K562 (cell line): Measurements from ENCODE around the gene DNAH8. TPM values are rescaled to one million over a fixed set of nuclear protein-coding genes. Genes with fewer than 3 reads are reported as not detected.

Experiments
- ATAC-seq: fragments of 200-7000 bp; cut with Tn5 transposase; 3 replicates; pipeline ENCODE4 v1.9.1; 2020; ENCODE audit warnings: moderate library complexity
- BruUV-seq: library from RNA; stranded (reverse); fragments of 400-500 nt; replicated peaks from 2 replicates; lab custom pipeline; 2021; lab: Mats Ljungman, UMichigan
- CTCF ChIA-PET: fragments of 300-600 bp; formaldehyde crosslinking; extraction: SDS; loops from one replicate; lab custom pipeline; 2021; ENCODE audit warnings: low intra/inter-chr PET ratio; lab: Yijun Ruan, JAX
- POLR2A ChIA-PET: fragments of 300-600, 350-650 bp; sonication (Branson Sonifier 250); formaldehyde crosslinking; extraction: SDS; loops from one replicate; lab custom pipeline; 2021; ENCODE audit warnings: antibody characterized with exemption, inconsistent platforms; lab: Yijun Ruan, JAX
- DNase-seq, 4 experiments: peaks; one replicate each; pipeline versions ENCODE4 v3.0.0 to v3.0.0-alpha.2; 2011 to 2018; ENCODE audit warnings: low spot score in 3 of 4, mixed read lengths in 3 of 4; ENCODE audit errors: extremely low read depth in 1 of 4
- FAIRE-seq: peaks from 2 replicates; lab custom pipeline; 2011; peaks lifted over from hg19 to GRCh38; lab: Jason Lieb, UNC
- H2AFZ ChIP-seq: 2 replicates; pipeline ENCODE4 v1.6.0; 2011; ENCODE audit warnings: low read depth, low read length, control low read depth, inconsistent platforms
- H3K27ac ChIP-seq: fragments of 200-600 bp; 3 replicates; pipeline ENCODE4 v1.8.0; 2011; ENCODE audit warnings: low read depth, mild to moderate bottlenecking, control low read depth, inconsistent platforms, low read length, moderate library complexity, mixed read lengths; ENCODE audit errors: extremely low read depth
- H3K27me3 ChIP-seq, 2 experiments: fragments of 300-600 bp in 1 of 2; 2 replicates in 1 of 2; 3 replicates in 1 of 2; pipeline versions ENCODE4 v1.6.0 to v1.8.0; 2011; ENCODE audit warnings: inconsistent platforms in 2 of 2, low read length in 2 of 2, mild to moderate bottlenecking in 1 of 2, mixed read lengths in 1 of 2, moderate library complexity in 1 of 2; ENCODE audit not compliant: control insufficient read depth in 2 of 2, insufficient read depth in 2 of 2
- H3K36me3 ChIP-seq: fragments of 300-600 bp; 3 replicates; pipeline ENCODE4 v1.8.0; 2011; ENCODE audit warnings: mild to moderate bottlenecking, low read length, inconsistent platforms; ENCODE audit not compliant: control insufficient read depth, insufficient read depth
- H3K4me1 ChIP-seq, 2 experiments: fragments of 200-600 bp in 1 of 2; replicated peaks in 1 of 2; 2 replicates in 1 of 2; 3 replicates in 1 of 2; pipeline versions ENCODE4 v1.5.1 to v1.8.0; 2011; ENCODE audit warnings: inconsistent platforms in 2 of 2, low read length in 2 of 2, mild to moderate bottlenecking in 1 of 2, mixed read lengths in 1 of 2, moderate library complexity in 1 of 2; ENCODE audit not compliant: control insufficient read depth in 2 of 2, insufficient read depth in 2 of 2
- H3K4me2 ChIP-seq: 2 replicates; pipeline ENCODE4 v1.6.1; 2011; ENCODE audit warnings: low read length, control low read depth, inconsistent platforms, mixed read lengths; ENCODE audit not compliant: insufficient read depth
- H3K4me3 ChIP-seq: fragments of 200-600 bp; sonication (generic), shearing (Covaris generic); 2 replicates; pipeline ENCODE4 v1.5.1; 2016; ENCODE audit warnings: control low read depth, inconsistent platforms
- H3K79me2 ChIP-seq: fragments of 200-600 bp; 3 replicates; pipeline ENCODE4 v1.8.0; 2011; ENCODE audit warnings: low read length, inconsistent platforms; ENCODE audit not compliant: control insufficient read depth, insufficient read depth
- H3K9ac ChIP-seq, 2 experiments: 2 replicates each; pipeline versions ENCODE4 v1.6.0 to v1.6.1; 2011; ENCODE audit warnings: low read depth in 2 of 2, low read length in 2 of 2, control low read depth in 1 of 2, inconsistent platforms in 1 of 2, mild to moderate bottlenecking in 1 of 2, mixed read lengths in 1 of 2; ENCODE audit not compliant: insufficient read depth in 1 of 2
- H3K9me1 ChIP-seq: one replicate; pipeline ENCODE4 v1.6.0; 2011; ENCODE audit warnings: inconsistent platforms, mild to moderate bottlenecking, low read length, moderate library complexity; ENCODE audit not compliant: control insufficient read depth, insufficient read depth
- H3K9me3 ChIP-seq: replicated peaks from 2 replicates; pipeline ENCODE4 v1.5.1; 2011; ENCODE audit warnings: low read depth, low read length, inconsistent platforms; ENCODE audit not compliant: control insufficient read depth, insufficient read depth
- H4K20me1 ChIP-seq: replicated peaks from 2 replicates; pipeline ENCODE4 v1.6.1; 2011; ENCODE audit warnings: low read length, inconsistent platforms, mixed read lengths; ENCODE audit not compliant: control insufficient read depth, insufficient read depth
- AFF4 ChIP-seq: sonication (generic); formaldehyde crosslinking; IDR thresholded peaks from 2 replicates; pipeline ENCODE4 v1.8.0; 2023; ENCODE audit warnings: mild to moderate bottlenecking, missing genetic modification reagents
- ATF2 ChIP-seq: sonication (generic); formaldehyde crosslinking; IDR thresholded peaks from 2 replicates; pipeline ENCODE4 v1.8.1; 2022; ENCODE audit warnings: missing genetic modification reagents
- MTA2 ChIP-seq: fragments of 450-650 bp; IDR thresholded peaks from 2 replicates; pipeline ENCODE4 v1.6.1; 2016; ENCODE audit warnings: low read depth
- NCOA1 ChIP-seq: fragments of 450-650 bp; IDR thresholded peaks from 2 replicates; pipeline ENCODE4 v1.6.1; 2016; ENCODE audit warnings: low read depth
- PHF8 ChIP-seq: fragments of 200-600 bp; sonication (generic); IDR thresholded peaks from 2 replicates; pipeline ENCODE4 v1.6.1; 2012; ENCODE audit warnings: mixed run types, mild to moderate bottlenecking, inconsistent platforms, low read length, moderate library complexity, borderline replicate concordance
- POLR2AphosphoS5 ChIP-seq: IDR thresholded peaks from 2 replicates; pipeline ENCODE4 v1.6.1; 2011; ENCODE audit warnings: mild to moderate bottlenecking, low read depth, low read length, moderate library complexity; ENCODE audit not compliant: control insufficient read depth, insufficient read depth
- RFX7 ChIP-seq: fragments of 250-450 bp; sonication (Bioruptor Pico); IDR thresholded peaks from 2 replicates; pipeline ENCODE4 v1.5.1; 2021; ENCODE audit warnings: mild to moderate bottlenecking
- SLC30A9 ChIP-seq: fragments of 250-450 bp; sonication (Bioruptor Pico); IDR thresholded peaks from 2 replicates; pipeline ENCODE4 v1.8.0; 2022; ENCODE audit warnings: mild to moderate bottlenecking, moderate library complexity
- ZBTB34 ChIP-seq: fragments of 250-450 bp; sonication (Bioruptor Pico); IDR thresholded peaks from 2 replicates; pipeline ENCODE4 v1.8.0; 2021; ENCODE audit warnings: mild to moderate bottlenecking, moderate library complexity
- ZNF174 ChIP-seq: fragments of 250-450 bp; sonication (Bioruptor Pico); IDR thresholded peaks from 2 replicates; pipeline ENCODE4 v1.4.0; 2020; ENCODE audit warnings: mild to moderate bottlenecking
- ZNF431 ChIP-seq: sonication (generic); formaldehyde crosslinking; IDR thresholded peaks from 2 replicates; pipeline ENCODE4 v1.8.0; 2022; ENCODE audit warnings: mild to moderate bottlenecking, missing genetic modification reagents
- ZNF512 ChIP-seq: IDR thresholded peaks from 2 replicates; pipeline ENCODE4 v1.6.1; 2016; ENCODE audit warnings: missing genetic modification characterization, missing compliant biosample characterization
- ZNF583 ChIP-seq: fragments of 250-450 bp; sonication (Bioruptor Pico); IDR thresholded peaks from 2 replicates; pipeline ENCODE4 v1.4.0; 2020
- WGBS: fragments of 100-300 bp; shearing (Covaris generic); methylation state at CpG from one replicate; pipeline ENCODE4 v1.1.6; 2016; ENCODE audit warnings: low coverage, mixed read lengths; ENCODE audit not compliant: insufficient coverage; ENCODE audit errors: missing lambda C conversion rate; 5-methylcytosine and 5-hydroxymethylcytosine counted together
- in situ Hi-C: fragments of 300-500 bp; cut with MboI; formaldehyde crosslinking; loops from 4 replicates; pipeline ENCODE4 v1.15.0; 2018; ENCODE audit warnings: inconsistent platforms, mixed read lengths
- intact Hi-C: fragments of 100-400 bp; cut with micrococcal nuclease; formaldehyde crosslinking; loops from 2 replicates; pipeline ENCODE4 v1.14.2; 2022
- polyA plus RNA-seq, 8 experiments: library from polyadenylated mRNA; depleted of rRNA in 4 of 8; stranded (reverse) in 5 of 8; unstranded in 3 of 8; fragments of >200 nt; fragmentation: Nextera tagmentation in 2 of 8; fragmentation: Illumina TruSeq in 1 of 8; extraction: Ambion mirVana in 2 of 8; extraction: Trizol in 1 of 8; gene quantifications; 2 replicates each; pipeline versions ENCODE4 v1.2.1 to v1.2.3, GENCODE V29; 2011 to 2014; ENCODE audit warnings: inconsistent platforms in 1 of 8, missing spikeins in 1 of 8
- total RNA-seq, 7 experiments: library from RNA; depleted of rRNA in 6 of 7; stranded (reverse); fragments of >200 nt in 6 of 7; fragmentation: Illumina TruSeq in 2 of 7; extraction: Trizol in 2 of 7; gene quantifications; 2 replicates each; pipeline versions ENCODE4 v1.2.1 to v1.2.3, GENCODE V29; 2011 to 2021; ENCODE audit warnings: low replicate concordance in 1 of 7

DNAH8 gene
- total and polyA plus RNA-seq, 9 of the 15 experiments (the other 6 are each of a cell fraction or from before 2014, with no cell fraction given), result 1.2 to 4.2 (median 2.9) TPM

GRCh38 chr6:38988736-38989449, 273.8 kb downstream of the DNAH8 start:
- WGBS, result under 1% methylated on average over 8 of the region's 8 CpGs
- no peaks in the 10 kb centered on the region for H3K9me3 ChIP-seq
- no peaks in the 10 kb centered on the region for H3K9me1 ChIP-seq
- H3K9ac ChIP-seq, result no peak overlapping the region
- no TSS peak for BruUV-seq
- no peaks in the 10 kb centered on the region for H3K36me3 ChIP-seq
- H3K27ac ChIP-seq, result no peak overlapping the region
- TF ChIP-seq RFX7 (CRISPR knock-in tag) (no peak), ZNF174 (CRISPR knock-in tag) (no peak), NCOA1 (no peak), ZBTB34 (CRISPR knock-in tag) (no peak), ZNF431 (CRISPR knock-in tag) (no peak), POLR2AphosphoS5 (no peak), SLC30A9 (CRISPR knock-in tag) (no peak), ATF2 (CRISPR knock-in tag) (no peak), AFF4 (CRISPR knock-in tag) (no peak), PHF8 (no peak), ZNF512 (tag) (no peak), ZNF583 (CRISPR knock-in tag) (no peak), MTA2 (no peak)
- TF ChIP-seq, all 486 proteins: peak for 0
- Histone ChIP-seq H3K27me3 (peaks cover 40 to 64% of the 10 kb centered on the region in 2 experiments; a peak in 4 of 5 replicates), H3K4me2 (no peak overlapping the region), H3K79me2 (no peaks in the 10 kb centered on the region), H3K4me3 (no peak overlapping the region), H4K20me1 (no peaks in the 10 kb centered on the region), H2AFZ (no peak overlapping the region), H3K4me1 (no peaks in the 10 kb centered on the region)
- POLR2A ChIA-PET, result interaction anchor here (0.6 to 0.8 kb wide), 2 partner anchors 10 to 1406 kb away, joined by 3 read pairs; no protein-coding TSS in a partner anchor
- FAIRE-seq, result no peak
- no peak for DNase-seq
- ATAC-seq, result no peak
- intact Hi-C loops, result no loop called here
- CTCF ChIA-PET, result no interaction called here
- in situ Hi-C loops, result no loop called here
